ENCODE results near the gene TMEM87A. TPM values are rescaled to one million over a fixed set of nuclear protein-coding genes. Genes with fewer than 3 reads are reported as not detected.

Gene TMEM87A
- polyA plus RNA-seq, 1 donor: 68.5 TPM

- DNase-seq: peak; percentile 86
Measured at GRCh38 chr15:42207674-42208579, 65.3 kb downstream of the TMEM87A start, which contains the start of gene VPS39. Gene VPS39, minus strand, starts transcription at chr15:42208304. Its CDS starts 151 bp downstream, at chr15:42208153.

GRCh38 chr15:42206406-42206805 is 66.8 kb downstream of the TMEM87A start:
- no peak for DNase-seq

- DNase-seq: no peak
Measured at GRCh38 chr15:42203891-42204290, 69.3 kb downstream of the TMEM87A start.

- no peak for DNase-seq
Measured at GRCh38 chr15:42202653-42203052, 70.6 kb downstream of the TMEM87A start.

- no peak for DNase-seq
Measured at GRCh38 chr15:42201801-42202200, 71.4 kb downstream of the TMEM87A start.

- no peak for DNase-seq
Measured at GRCh38 chr15:42199126-42199525, 74.1 kb downstream of the TMEM87A start.

GRCh38 chr15:42198516-42198915 is 74.7 kb downstream of the TMEM87A start:
- DNase-seq: no peak

- DNase-seq: no peak
Measured at GRCh38 chr15:42194513-42194912, 78.7 kb downstream of the TMEM87A start.

- no peak for DNase-seq
Measured at GRCh38 chr15:42193383-42193782, 79.8 kb downstream of the TMEM87A start.

GRCh38 chr15:42191610-42192346 is 81.5 kb downstream of the TMEM87A start:
- no peak for DNase-seq

- no peak for DNase-seq
Measured at GRCh38 chr15:42190370-42190769, 82.9 kb downstream of the TMEM87A start.

GRCh38 chr15:42185801-42186200 is 87.4 kb downstream of the TMEM87A start:
- no peak for DNase-seq

- DNase-seq: no peak
Measured at GRCh38 chr15:42184736-42185135, 88.5 kb downstream of the TMEM87A start.

GRCh38 chr15:42184296-42184695 is 88.9 kb downstream of the TMEM87A start:
- DNase-seq: no peak

- DNase-seq: no peak
Measured at GRCh38 chr15:42182961-42183360, 90.3 kb downstream of the TMEM87A start.

GRCh38 chr15:42182328-42182886 is 90.8 kb downstream of the TMEM87A start:
- no peak for DNase-seq

- DNase-seq: no peak
Measured at GRCh38 chr15:42178056-42178455, 95.2 kb downstream of the TMEM87A start.

- DNase-seq: no peak
Measured at GRCh38 chr15:42175671-42176070, 97.6 kb downstream of the TMEM87A start.

GRCh38 chr15:42172475-42172874 is 100.8 kb downstream of the TMEM87A start:
- DNase-seq: no peak

GRCh38 chr15:42171795-42172194 is 101.4 kb downstream of the TMEM87A start:
- no peak for DNase-seq

- no peak for DNase-seq
Measured at GRCh38 chr15:42171122-42171521, 102.1 kb downstream of the TMEM87A start.

- no peak for DNase-seq
Measured at GRCh38 chr15:42166225-42166940, 106.8 kb downstream of the TMEM87A start.

All from left kidney (tissue), 2 donors.